ENCODE results near the gene COMTD1.

COMTD1 gene

GRCh38 chr10:75263806-75264205 is 28.0 kb upstream of the COMTD1 start:
- H3K27ac ChIP-seq (ENCODE audit: low read length): no peak overlapping the region
- H3K9ac ChIP-seq (ENCODE audit: low read length): no peak overlapping the region
- H3K4me3 ChIP-seq (ENCODE audit: low read length): no peak overlapping the region
- peaks cover 2% of the 10 kb centered on the region for H3K4me1 ChIP-seq (ENCODE audit: control insufficient read depth, low read depth, low read length)
- no peaks in the 10 kb centered on the region for H3K27me3 ChIP-seq (ENCODE audit: control insufficient read depth, insufficient read depth, low read length)
- no peaks in the 10 kb centered on the region for H3K9me3 ChIP-seq (ENCODE audit: control insufficient read depth, low read depth, low read length)
- no peaks in the 10 kb centered on the region for H3K36me3 ChIP-seq (ENCODE audit: control insufficient read depth, low read depth, low read length)

GRCh38 chr10:75261813-75262705 is 26.3 kb upstream of the COMTD1 start:
- no peaks in the 10 kb centered on the region for H3K36me3 ChIP-seq (ENCODE audit: control insufficient read depth, low read depth, low read length)
- H3K9ac ChIP-seq (ENCODE audit: low read length): no peak overlapping the region
- H3K27me3 ChIP-seq (ENCODE audit: control insufficient read depth, insufficient read depth, low read length): no peaks in the 10 kb centered on the region
- H3K27ac ChIP-seq (ENCODE audit: low read length): no peak overlapping the region
- H3K4me1 ChIP-seq (ENCODE audit: control insufficient read depth, low read depth, low read length): peaks cover 2% of the 10 kb centered on the region
- H3K9me3 ChIP-seq (ENCODE audit: control insufficient read depth, low read depth, low read length): no peaks in the 10 kb centered on the region
- no peak overlapping the region for H3K4me3 ChIP-seq (ENCODE audit: low read length)

GRCh38 chr10:75260990-75261389 is 25.2 kb upstream of the COMTD1 start:
- Histone ChIP-seq H3K4me3 (ENCODE audit: low read length) (no peak overlapping the region), H3K4me1 (ENCODE audit: control insufficient read depth, low read depth, low read length) (peaks cover 2% of the 10 kb centered on the region), H3K9ac (ENCODE audit: low read length) (no peak overlapping the region), H3K36me3 (ENCODE audit: control insufficient read depth, low read depth, low read length) (no peaks in the 10 kb centered on the region), H3K27ac (ENCODE audit: low read length) (no peak overlapping the region), H3K9me3 (ENCODE audit: control insufficient read depth, low read depth, low read length) (no peaks in the 10 kb centered on the region), H3K27me3 (ENCODE audit: control insufficient read depth, insufficient read depth, low read length) (no peaks in the 10 kb centered on the region)

GRCh38 chr10:75254739-75255138 is 19.0 kb upstream of the COMTD1 start:
- no peaks in the 10 kb centered on the region for H3K4me1 ChIP-seq (ENCODE audit: control insufficient read depth, low read depth, low read length)
- H3K9ac ChIP-seq (ENCODE audit: low read length): no peak overlapping the region
- H3K9me3 ChIP-seq (ENCODE audit: control insufficient read depth, low read depth, low read length): peaks cover 15% of the 10 kb centered on the region
- no peaks in the 10 kb centered on the region for H3K27me3 ChIP-seq (ENCODE audit: control insufficient read depth, insufficient read depth, low read length)
- H3K36me3 ChIP-seq (ENCODE audit: control insufficient read depth, low read depth, low read length): no peaks in the 10 kb centered on the region
- no peak overlapping the region for H3K27ac ChIP-seq (ENCODE audit: low read length)
- H3K4me3 ChIP-seq (ENCODE audit: low read length): no peak overlapping the region

GRCh38 chr10:75253281-75254220 is 17.8 kb upstream of the COMTD1 start:
- no peaks in the 10 kb centered on the region for H3K27me3 ChIP-seq (ENCODE audit: control insufficient read depth, insufficient read depth, low read length)
- H3K36me3 ChIP-seq (ENCODE audit: control insufficient read depth, low read depth, low read length): no peaks in the 10 kb centered on the region

GRCh38 chr10:75250934-75251333 is 15.2 kb upstream of the COMTD1 start:
- Histone ChIP-seq H3K27me3 (ENCODE audit: control insufficient read depth, insufficient read depth, low read length) (no peaks in the 10 kb centered on the region), H3K4me1 (ENCODE audit: control insufficient read depth, low read depth, low read length) (no peaks in the 10 kb centered on the region), H3K9me3 (ENCODE audit: control insufficient read depth, low read depth, low read length) (peaks cover 15% of the 10 kb centered on the region), H3K27ac (ENCODE audit: low read length) (no peak overlapping the region), H3K36me3 (ENCODE audit: control insufficient read depth, low read depth, low read length) (no peaks in the 10 kb centered on the region), H3K4me3 (ENCODE audit: low read length) (no peak overlapping the region), H3K9ac (ENCODE audit: low read length) (no peak overlapping the region)

More at GRCh38 chr10:75253281-75254220, 17.8 kb upstream of the COMTD1 start:
- Histone ChIP-seq H3K27ac (ENCODE audit: low read length) (no peak overlapping the region), H3K9ac (ENCODE audit: low read length) (no peak overlapping the region), H3K4me3 (ENCODE audit: low read length) (no peak overlapping the region), H3K9me3 (ENCODE audit: control insufficient read depth, low read depth, low read length) (peaks cover 15% of the 10 kb centered on the region), H3K4me1 (ENCODE audit: control insufficient read depth, low read depth, low read length) (no peaks in the 10 kb centered on the region)

GRCh38 chr10:75247797-75248196 is 12.0 kb upstream of the COMTD1 start:
- Histone ChIP-seq H3K27ac (ENCODE audit: low read length) (no peak overlapping the region), H3K4me3 (ENCODE audit: low read length) (no peak overlapping the region), H3K36me3 (ENCODE audit: control insufficient read depth, low read depth, low read length) (no peaks in the 10 kb centered on the region), H3K27me3 (ENCODE audit: control insufficient read depth, insufficient read depth, low read length) (no peaks in the 10 kb centered on the region), H3K9ac (ENCODE audit: low read length) (no peak overlapping the region), H3K4me1 (ENCODE audit: control insufficient read depth, low read depth, low read length) (peaks cover 6% of the 10 kb centered on the region), H3K9me3 (ENCODE audit: control insufficient read depth, low read depth, low read length) (no peaks in the 10 kb centered on the region)

DNA sequence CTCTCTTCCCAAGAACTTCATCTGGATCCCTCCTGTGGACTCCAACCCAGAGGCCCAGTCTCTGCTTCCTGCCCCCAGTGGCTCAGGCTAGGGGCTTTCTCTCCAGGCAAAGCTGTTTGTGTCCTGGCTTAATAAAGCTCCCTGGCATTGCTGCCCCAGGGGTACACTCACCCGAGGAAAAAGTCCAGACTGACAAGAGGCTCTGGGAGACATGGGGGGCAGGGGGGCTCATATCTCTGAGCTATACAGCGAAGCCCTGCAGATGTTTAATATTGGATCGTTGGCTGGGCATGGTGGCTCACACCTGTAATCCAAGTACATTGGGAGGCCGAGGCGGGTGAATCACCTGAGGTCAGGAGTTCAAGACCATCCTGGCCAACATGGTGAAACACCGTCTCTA is 10.7 kb upstream of the COMTD1 start:
- Histone ChIP-seq H3K4me1 (ENCODE audit: control insufficient read depth, low read depth, low read length) (peaks cover 6% of the 10 kb centered on the region), H3K27ac (ENCODE audit: low read length) (no peak overlapping the region), H3K36me3 (ENCODE audit: control insufficient read depth, low read depth, low read length) (no peaks in the 10 kb centered on the region), H3K9ac (ENCODE audit: low read length) (no peak overlapping the region), H3K4me3 (ENCODE audit: low read length) (no peak overlapping the region), H3K9me3 (ENCODE audit: control insufficient read depth, low read depth, low read length) (no peaks in the 10 kb centered on the region), H3K27me3 (ENCODE audit: control insufficient read depth, insufficient read depth, low read length) (no peaks in the 10 kb centered on the region)

DNA sequence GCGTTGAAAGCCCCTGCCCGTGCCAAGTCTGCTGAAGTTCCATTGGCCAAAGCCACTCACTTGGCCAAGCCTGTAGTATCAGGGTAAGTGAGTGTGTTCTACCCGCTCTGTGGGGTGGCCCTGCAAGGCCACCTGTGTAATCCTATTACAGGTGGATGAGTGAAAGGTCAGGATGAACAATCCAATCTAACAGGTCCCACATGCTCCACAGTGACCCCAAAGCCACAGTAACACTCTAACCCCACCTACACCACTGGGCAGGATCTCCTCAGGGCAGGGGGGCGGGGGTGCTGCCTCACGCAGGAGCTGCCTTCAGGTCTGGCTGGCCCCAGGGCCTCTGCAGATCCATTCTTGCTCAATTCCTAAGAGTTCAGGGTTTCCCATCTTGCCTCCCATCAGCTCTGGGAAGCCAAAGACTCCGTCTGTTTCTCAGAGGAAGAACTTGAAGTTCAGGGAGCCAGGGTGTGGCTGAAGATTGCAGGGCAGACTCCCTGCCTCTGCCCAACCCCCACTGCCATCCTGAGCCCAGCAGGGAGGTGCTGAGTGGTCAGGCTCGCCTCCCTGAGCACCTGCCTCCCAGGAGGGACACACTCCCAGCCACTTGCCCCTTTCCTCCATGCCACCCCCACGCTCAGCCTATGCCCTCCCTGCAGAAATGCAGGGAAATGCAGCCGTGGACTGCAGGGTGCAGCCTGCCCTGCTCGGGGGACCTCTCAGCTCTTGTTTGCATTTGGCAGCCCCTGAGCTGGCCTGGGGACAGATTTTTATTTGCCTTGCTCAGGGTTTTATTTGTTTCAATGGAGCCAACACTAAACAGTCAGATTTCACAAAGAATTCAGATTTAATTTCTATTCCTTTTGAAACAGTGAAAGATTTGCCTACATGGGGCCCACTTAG is 9.8 kb upstream of the COMTD1 start:
- H3K4me3 ChIP-seq (ENCODE audit: low read length): no peak overlapping the region

DNA sequence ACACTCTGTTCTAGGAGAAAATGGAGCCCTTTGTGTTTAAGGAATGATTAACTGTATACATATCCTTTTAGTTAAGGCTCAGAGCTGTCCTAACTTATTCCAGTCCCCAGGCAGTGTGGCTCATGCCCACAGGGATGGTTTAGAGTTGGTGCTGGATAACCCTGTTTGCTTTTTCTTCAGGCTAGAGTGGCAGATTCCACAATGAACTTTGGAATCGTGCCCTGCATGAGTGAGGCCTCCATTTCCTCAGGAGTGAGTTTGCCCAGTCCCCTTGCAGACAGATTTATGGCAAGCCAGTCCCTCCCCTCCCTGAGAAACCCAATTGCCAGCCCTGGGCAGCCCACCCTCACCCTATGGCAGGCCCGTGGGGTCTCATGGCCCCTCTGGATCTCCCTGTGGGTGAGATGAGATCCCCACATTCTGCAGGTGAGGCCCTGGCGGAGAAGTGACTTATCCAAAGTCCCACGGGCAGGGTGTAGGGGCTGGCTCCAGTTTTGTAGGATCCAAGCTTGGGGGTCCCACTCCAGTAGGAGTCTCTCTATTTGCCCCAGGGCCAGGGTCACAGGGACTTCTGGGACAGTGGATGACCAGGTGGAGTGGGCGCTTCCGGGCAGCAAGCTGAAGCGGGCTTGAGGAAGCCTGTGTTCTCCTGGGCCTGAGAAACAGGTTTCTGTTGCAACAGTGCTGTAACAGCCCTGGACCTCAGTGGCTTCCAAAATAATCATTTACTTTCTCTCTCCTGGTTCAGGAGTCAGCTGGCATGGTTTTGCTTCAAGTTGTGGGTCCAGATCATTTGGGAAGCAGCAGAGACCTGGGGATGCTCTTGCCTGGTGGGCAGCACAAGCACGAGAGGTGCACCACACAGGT is 9.0 kb upstream of the COMTD1 start:
- no peaks in the 10 kb centered on the region for H3K27me3 ChIP-seq (ENCODE audit: control insufficient read depth, insufficient read depth, low read length)
- H3K27ac ChIP-seq (ENCODE audit: low read length): no peak overlapping the region
- no peaks in the 10 kb centered on the region for H3K9me3 ChIP-seq (ENCODE audit: control insufficient read depth, low read depth, low read length)
- no peak overlapping the region for H3K4me3 ChIP-seq (ENCODE audit: low read length)
- H3K9ac ChIP-seq (ENCODE audit: low read length): no peak overlapping the region
- no peaks in the 10 kb centered on the region for H3K36me3 ChIP-seq (ENCODE audit: control insufficient read depth, low read depth, low read length)
- H3K4me1 ChIP-seq (ENCODE audit: control insufficient read depth, low read depth, low read length): peaks cover 6% of the 10 kb centered on the region

More for the DNA sequence above, 9.8 kb upstream of the COMTD1 start:
- no peaks in the 10 kb centered on the region for H3K36me3 ChIP-seq (ENCODE audit: control insufficient read depth, low read depth, low read length)
- H3K9me3 ChIP-seq (ENCODE audit: control insufficient read depth, low read depth, low read length): no peaks in the 10 kb centered on the region
- H3K27ac ChIP-seq (ENCODE audit: low read length): no peak overlapping the region
- H3K9ac ChIP-seq (ENCODE audit: low read length): no peak overlapping the region
- H3K4me1 ChIP-seq (ENCODE audit: control insufficient read depth, low read depth, low read length): peaks cover 6% of the 10 kb centered on the region
- no peaks in the 10 kb centered on the region for H3K27me3 ChIP-seq (ENCODE audit: control insufficient read depth, insufficient read depth, low read length)
